CD4-positive, CD25-positive, alpha-beta regulatory T cell (primary cell): ENCODE measurements around the gene PHC2. TPM values are rescaled to one million over a fixed set of nuclear protein-coding genes. Genes with fewer than 3 reads are reported as not detected.

Source experiments
- ATAC-seq, 2 donors: fragments of 150-1000 bp; cut with Tn5 transposase; one replicate each; pipeline ENCODE4 v1.10.0; 2021; ENCODE audit warnings: low read depth in 2 of 2, moderate number of reproducible peaks in 2 of 2, moderate library complexity in 1 of 2
- DNase-seq, 3 donors: peaks; one replicate each; pipeline versions ENCODE4 v3.0.0 to v3.0.0-alpha.2; 2012 to 2022; ENCODE audit warnings: mixed read lengths in 1 of 3
- H3K27ac ChIP-seq: one replicate; pipeline ENCODE4 v1.7.0; 2013; ENCODE audit warnings: mild to moderate bottlenecking, low read length; ENCODE audit not compliant: insufficient read depth, poor library complexity, severe bottlenecking
- H3K27me3 ChIP-seq: one replicate; pipeline ENCODE4 v1.7.0; 2013; ENCODE audit warnings: low read length; ENCODE audit not compliant: control insufficient read depth, insufficient read depth
- H3K36me3 ChIP-seq: one replicate; pipeline ENCODE4 v1.7.0; 2013; ENCODE audit warnings: mild to moderate bottlenecking, low read length, moderate library complexity; ENCODE audit not compliant: control insufficient read depth, insufficient read depth
- H3K4me1 ChIP-seq: 2 replicates; pipeline ENCODE4 v1.7.0; 2013; ENCODE audit warnings: mild to moderate bottlenecking, low read length; ENCODE audit not compliant: insufficient read depth, control insufficient read depth, poor library complexity, severe bottlenecking
- H3K4me3 ChIP-seq: one replicate; pipeline ENCODE4 v1.7.0; 2013; ENCODE audit warnings: low read depth, mild to moderate bottlenecking, low read length, moderate library complexity
- H3K9me3 ChIP-seq, 2 experiments: 1 replicate in 1 of 2; 2 replicates in 1 of 2; pipeline ENCODE4 v1.7.0; 2013; ENCODE audit warnings: low read length in 2 of 2, mild to moderate bottlenecking in 1 of 2, moderate library complexity in 1 of 2; ENCODE audit not compliant: control insufficient read depth in 2 of 2
- H3K27ac Mint-ChIP-seq, 3 donors: one replicate each; pipeline ENCODE4 v1.8.0; 2020 to 2022; ENCODE audit warnings: mild to moderate bottlenecking in 3 of 3, mixed read lengths in 3 of 3, moderate library complexity in 2 of 3
- H3K27me3 Mint-ChIP-seq: one replicate; pipeline ENCODE4 v1.8.0; 2022; ENCODE audit warnings: mild to moderate bottlenecking, mixed read lengths
- H3K36me3 Mint-ChIP-seq: one replicate; pipeline ENCODE4 v1.8.0; 2020; ENCODE audit warnings: mixed read lengths
- H3K4me1 Mint-ChIP-seq, 4 donors: one replicate each; pipeline ENCODE4 v1.8.0; 2020 to 2022; ENCODE audit warnings: mixed read lengths in 4 of 4, mild to moderate bottlenecking in 1 of 4
- H3K4me3 Mint-ChIP-seq, 4 donors: one replicate each; pipeline ENCODE4 v1.8.0; 2020 to 2022; ENCODE audit warnings: mild to moderate bottlenecking in 4 of 4, mixed read lengths in 4 of 4, moderate library complexity in 3 of 4
- H3K9me3 Mint-ChIP-seq, 7 donors: one replicate each; pipeline ENCODE4 v1.8.0; 2020 to 2022; ENCODE audit warnings: mixed read lengths in 7 of 7, mild to moderate bottlenecking in 3 of 7, moderate library complexity in 2 of 7
- polyA plus RNA-seq, 4 donors: library from polyadenylated mRNA; unstranded; fragments of 300-500 nt; fragmentation: Illumina TruSeq; gene quantifications; one replicate each; pipeline ENCODE4 v1.2.3, GENCODE V29; 2021
- total RNA-seq: library from RNA; stranded (reverse); gene quantifications from one replicate; pipeline ENCODE4 v1.2.3, GENCODE V29; 2022

PHC2 gene
- total RNA-seq = 34.8 TPM
- 10 to 100 TPM in 3 of 4 donors, 1 to 10 TPM in 1; 9.7 to 28.2 (median 16.7) TPM for polyA plus RNA-seq

DNA sequence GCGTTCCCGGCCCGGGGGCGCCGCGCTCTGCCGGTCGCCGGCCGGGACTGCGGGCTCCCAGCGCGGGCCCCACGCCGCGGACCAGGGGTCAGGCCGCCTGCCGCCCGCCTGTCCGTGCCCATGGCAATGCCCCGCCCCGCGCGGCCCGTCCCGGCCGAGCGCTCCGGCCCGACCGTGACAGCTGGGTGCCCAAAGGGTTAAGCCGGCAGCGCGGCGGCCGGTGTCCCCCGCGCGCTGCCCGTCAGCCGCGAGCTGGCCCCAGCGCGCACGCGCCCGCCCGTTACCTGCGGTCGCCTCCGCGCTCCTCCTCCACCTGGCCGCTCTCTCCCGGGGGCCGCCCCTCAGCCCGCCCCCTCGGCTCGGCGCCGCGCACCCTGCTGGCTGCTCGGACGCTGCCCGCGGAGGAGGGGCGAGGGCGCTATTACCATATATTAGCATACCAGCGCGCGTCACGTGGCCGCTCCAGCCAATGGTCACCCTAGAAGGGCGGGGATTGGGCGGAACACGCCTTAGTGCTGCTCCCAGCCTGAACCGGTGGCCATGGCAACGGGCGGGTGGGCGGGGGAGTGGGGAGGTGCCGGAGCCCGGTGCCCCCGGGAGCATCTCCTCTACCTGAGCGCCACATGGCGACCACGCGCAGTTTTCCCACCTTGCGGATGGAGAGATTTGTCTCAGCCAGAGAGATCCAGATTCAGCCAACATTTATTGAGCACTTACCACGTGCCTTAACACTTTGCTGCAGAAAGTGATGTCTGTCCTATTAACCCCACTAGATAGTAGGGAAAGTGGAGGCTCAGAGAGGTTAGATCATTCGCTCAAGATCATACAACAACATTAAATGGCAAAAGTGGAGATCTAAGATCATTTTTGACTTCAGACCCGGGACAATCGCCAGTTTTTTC lies at the start of gene PHC2:
PHC2 (minus strand) TSS at position 404 of the 902 bp plus-strand sequence. CDS start 55,556 bp downstream, outside the sequence.
- no peaks in the 10 kb centered on the region for H3K36me3 Mint-ChIP-seq
- Histone ChIP-seq H3K36me3 (no peaks in the 10 kb centered on the region), H3K4me1 (peaks cover 8% of the 10 kb centered on the region), H3K9me3 (no peaks in the 10 kb centered on the region), H3K27me3 (peaks cover 31% of the 10 kb centered on the region), H3K4me3 (peak within 1 kb of the TSS; percentile 29), H3K27ac (no peak within 1 kb of the TSS)
- peak; percentile 89 to 90 for ATAC-seq
- H3K4me1 Mint-ChIP-seq = peaks cover 2 to 4% (median 3%) of the 10 kb centered on the region in 4 donors
- no peak within 1 kb of the TSS for H3K27ac Mint-ChIP-seq
- H3K27me3 Mint-ChIP-seq = peaks cover 20% of the 10 kb centered on the region
- peak within 1 kb of the TSS; percentile 53 to 81 (median 74) for H3K4me3 Mint-ChIP-seq
- H3K9me3 Mint-ChIP-seq = peaks cover 0 to under 1% (median 0%) of the 10 kb centered on the region in 7 donors
- DNase-seq = peak; percentile 72 to 83 (median 74)

DNA sequence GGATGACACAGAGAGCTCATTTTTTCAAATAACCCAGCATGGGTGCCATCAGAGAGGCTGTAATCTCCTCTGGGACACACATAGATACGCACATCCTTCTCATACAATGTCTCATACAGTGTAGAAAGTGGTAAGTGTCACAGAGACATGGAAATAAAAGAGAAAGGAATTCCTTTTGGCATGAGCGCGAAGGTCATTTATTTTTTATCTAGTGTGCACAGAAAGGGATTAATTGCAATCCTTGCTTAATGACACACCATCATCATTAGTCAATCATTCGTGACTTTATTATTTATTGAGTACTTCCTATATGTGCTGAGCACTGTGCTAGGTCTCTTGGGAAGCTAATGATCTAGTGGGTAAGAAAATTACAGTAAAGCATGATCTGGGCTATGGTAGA lies 46.6 kb upstream of the PHC2 start:
- Histone ChIP-seq H3K36me3 (no peaks in the 10 kb centered on the region), H3K27me3 (no peaks in the 10 kb centered on the region), H3K9me3 (no peaks in the 10 kb centered on the region), H3K4me3 (no peak overlapping the region), H3K4me1 (peaks cover 4% of the 10 kb centered on the region), H3K27ac (no peak overlapping the region)
- no peak for DNase-seq
- no peak overlapping the region for H3K27ac Mint-ChIP-seq
- H3K27me3 Mint-ChIP-seq = no peaks in the 10 kb centered on the region
- H3K9me3 Mint-ChIP-seq = no peaks in the 10 kb centered on the region
- peaks cover 0 to 14% (median 7%) of the 10 kb centered on the region in 4 donors for H3K4me1 Mint-ChIP-seq
- ATAC-seq = no peak
- peaks cover 8% of the 10 kb centered on the region for H3K36me3 Mint-ChIP-seq
- no peak overlapping the region for H3K4me3 Mint-ChIP-seq

- peaks cover 8% of the 10 kb centered on the region for H3K36me3 Mint-ChIP-seq
- no peak overlapping the region for H3K27ac Mint-ChIP-seq
- ATAC-seq (no peak), DNase-seq (no peak)
- no peaks in the 10 kb centered on the region for H3K27me3 ChIP-seq
- no peaks in the 10 kb centered on the region for H3K9me3 ChIP-seq
- H3K27me3 Mint-ChIP-seq = no peaks in the 10 kb centered on the region
- H3K4me3 Mint-ChIP-seq = peak overlapping the region; percentile 6 to 90 (median 80)
- H3K9me3 Mint-ChIP-seq = no peaks in the 10 kb centered on the region
- no peaks in the 10 kb centered on the region for H3K36me3 ChIP-seq
- H3K27ac ChIP-seq = no peak overlapping the region
- peaks cover 4 to 33% (median 18%) of the 10 kb centered on the region in 4 donors for H3K4me1 Mint-ChIP-seq
- H3K4me1 ChIP-seq = peaks cover 11% of the 10 kb centered on the region
- H3K4me3 ChIP-seq = no peak overlapping the region
Measured at GRCh38 chr1:33473900-33474299, 43.0 kb upstream of the PHC2 start.

GRCh38 chr1:33472269-33472980 lies 41.5 kb upstream of the PHC2 start, which contains the start of gene ZSCAN20:
Gene ZSCAN20 (plus strand): TSS chr1:33472645. CDS start chr1:33479289, 6,644 bp downstream.
- H3K4me3 Mint-ChIP-seq = peak within 1 kb of the TSS; percentile 78 to 97 (median 91)
- H3K27me3 Mint-ChIP-seq = no peaks in the 10 kb centered on the region
- H3K4me1 ChIP-seq = peaks cover 11% of the 10 kb centered on the region
- no peaks in the 10 kb centered on the region for H3K9me3 ChIP-seq
- H3K4me1 Mint-ChIP-seq = peaks cover 4 to 29% (median 18%) of the 10 kb centered on the region in 4 donors
- H3K4me3 ChIP-seq = peak within 1 kb of the TSS; percentile 90
- H3K27ac ChIP-seq = peak within 1 kb of the TSS; percentile 52
- H3K27me3 ChIP-seq = no peaks in the 10 kb centered on the region
- peak within 1 kb of the TSS; percentile 43 to 95 (median 67) for H3K27ac Mint-ChIP-seq
- H3K9me3 Mint-ChIP-seq = no peaks in the 10 kb centered on the region
- no peaks in the 10 kb centered on the region for H3K36me3 Mint-ChIP-seq
- ATAC-seq (peak; percentile 94 to 96), DNase-seq (peak; percentile 70 to 92 (median 77))
- no peaks in the 10 kb centered on the region for H3K36me3 ChIP-seq

DNA sequence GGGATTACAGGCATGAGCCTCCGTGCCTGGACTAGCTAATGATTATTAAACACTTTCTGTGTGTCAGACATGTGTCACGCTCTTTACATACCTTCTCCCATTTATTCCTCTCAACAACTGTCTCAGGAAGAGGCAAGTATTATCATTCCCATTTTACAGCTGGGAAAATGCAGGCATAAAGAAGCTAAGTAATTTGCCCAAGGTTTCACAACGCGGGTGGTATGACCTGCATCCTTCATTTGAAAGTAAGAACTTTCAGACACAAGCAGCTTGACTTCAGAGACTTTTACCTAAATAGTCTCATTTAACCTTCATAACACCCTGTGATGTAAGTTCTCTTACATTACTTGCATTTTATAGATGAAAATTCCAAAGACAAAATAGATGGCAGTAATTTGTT lies 40.5 kb upstream of the PHC2 start:
- Mint-ChIP-seq H3K4me1 (peaks cover 4 to 29% (median 18%) of the 10 kb centered on the region in 4 donors), H3K27me3 (no peaks in the 10 kb centered on the region), H3K27ac (no peak overlapping the region), H3K36me3 (no peaks in the 10 kb centered on the region), H3K9me3 (no peaks in the 10 kb centered on the region), H3K4me3 (peak overlapping the region in 2 of 4 donors; percentile 90 to 97)
- no peaks in the 10 kb centered on the region for H3K9me3 ChIP-seq
- H3K4me3 ChIP-seq = peak overlapping the region; percentile 90
- H3K4me1 ChIP-seq = peaks cover 11% of the 10 kb centered on the region
- no peak overlapping the region for H3K27ac ChIP-seq
- DNase-seq (no peak), ATAC-seq (no peak)
- H3K36me3 ChIP-seq = no peaks in the 10 kb centered on the region
- no peaks in the 10 kb centered on the region for H3K27me3 ChIP-seq

- Mint-ChIP-seq H3K36me3 (no peaks in the 10 kb centered on the region), H3K27ac (peak overlapping the region in 1 of 3 donors; percentile 63)
Measured at GRCh38 chr1:33470495-33471012, 39.7 kb upstream of the PHC2 start.

DNA sequence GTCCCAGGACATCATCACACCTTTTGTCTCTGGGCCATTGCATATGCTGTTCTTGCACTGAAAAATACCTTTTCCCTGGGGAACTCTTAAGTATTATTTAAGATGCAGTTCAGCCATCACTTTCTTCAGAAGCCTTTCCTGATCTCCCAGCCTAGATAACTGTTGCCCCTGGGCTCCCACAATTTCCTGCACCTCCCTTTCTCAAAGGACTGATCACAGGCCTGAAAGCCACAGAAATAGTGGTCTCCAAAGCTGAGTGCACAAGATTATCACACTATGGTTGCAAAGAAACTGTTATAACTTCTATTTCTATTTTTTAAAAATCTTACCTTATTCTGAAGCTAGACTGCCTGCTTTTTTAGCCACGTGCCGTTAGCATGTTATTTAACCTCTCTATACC lies 38.8 kb upstream of the PHC2 start:
- Histone ChIP-seq H3K4me1 (peaks cover 11% of the 10 kb centered on the region), H3K36me3 (no peaks in the 10 kb centered on the region), H3K27me3 (no peaks in the 10 kb centered on the region), H3K9me3 (no peaks in the 10 kb centered on the region), H3K27ac (no peak overlapping the region), H3K4me3 (no peak overlapping the region)
- Mint-ChIP-seq H3K27me3 (peaks cover 7% of the 10 kb centered on the region), H3K9me3 (no peaks in the 10 kb centered on the region), H3K27ac (no peak overlapping the region), H3K4me3 (no peak overlapping the region), H3K36me3 (no peaks in the 10 kb centered on the region), H3K4me1 (peaks cover 4 to 29% (median 18%) of the 10 kb centered on the region in 4 donors)
- ATAC-seq (no peak), DNase-seq (no peak)

More at GRCh38 chr1:33470495-33471012, 39.7 kb upstream of the PHC2 start:
- DNase-seq (peak; percentile 18 to 69 (median 40)), ATAC-seq (peak; percentile 36 to 38)
- Histone ChIP-seq H3K36me3 (no peaks in the 10 kb centered on the region), H3K9me3 (no peaks in the 10 kb centered on the region), H3K4me3 (no peak overlapping the region), H3K27me3 (no peaks in the 10 kb centered on the region), H3K4me1 (peaks cover 11% of the 10 kb centered on the region), H3K27ac (no peak overlapping the region)
- H3K4me3 Mint-ChIP-seq = peak overlapping the region in 3 of 4 donors; percentile 34 to 66 (median 65)
- H3K27me3 Mint-ChIP-seq = no peaks in the 10 kb centered on the region
- peaks cover 4 to 29% (median 18%) of the 10 kb centered on the region in 4 donors for H3K4me1 Mint-ChIP-seq
- H3K9me3 Mint-ChIP-seq = no peaks in the 10 kb centered on the region
